Measurements from ENCODE around the gene STK35.

Gene STK35

DNA sequence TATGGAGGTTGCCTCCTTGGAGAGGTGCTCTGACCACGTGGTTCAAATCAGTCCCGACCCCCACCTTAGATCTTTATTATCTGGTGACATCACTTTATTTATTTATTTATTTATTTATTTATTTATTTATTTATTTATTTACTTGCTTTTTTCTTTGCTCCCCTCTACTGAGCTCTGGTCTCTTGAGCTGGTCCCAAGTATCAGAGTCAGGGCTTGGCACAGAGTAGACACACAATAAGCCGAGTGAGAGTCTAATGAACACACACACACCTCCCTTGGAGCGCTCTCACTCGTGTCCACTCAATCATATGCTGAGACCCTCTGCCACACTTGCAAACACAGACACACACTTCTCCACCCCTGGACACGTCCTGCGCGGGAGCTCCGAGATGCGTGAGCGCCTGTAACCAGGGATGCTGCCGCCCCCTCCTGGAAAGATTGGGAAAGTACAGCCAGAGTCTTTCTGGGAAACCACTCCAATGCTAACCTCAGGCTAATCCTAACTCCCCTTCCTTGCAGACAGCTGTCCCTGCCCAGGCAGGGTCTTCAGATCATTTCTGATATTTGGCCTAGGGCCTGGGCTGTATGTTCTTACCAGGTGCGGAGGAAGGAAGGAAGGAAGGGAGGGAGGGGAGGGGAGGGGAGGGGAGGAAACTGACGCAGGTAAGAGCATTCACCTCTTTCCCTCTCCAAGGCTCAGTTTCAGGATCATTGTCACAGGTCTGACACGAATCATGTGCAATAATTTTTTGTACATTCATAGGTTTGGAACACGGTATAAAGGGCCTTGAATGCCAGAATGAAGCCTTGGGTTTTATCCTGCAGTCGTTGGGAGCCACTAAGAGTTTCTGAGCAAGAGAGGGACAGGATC, 70.9 kb downstream of the STK35 start:
- Histone ChIP-seq H2AFZ (ENCODE audit: low read depth, low read length) (no peak overlapping the region), H3K36me3 (ENCODE audit: insufficient read depth, low read length) (no peaks in the 10 kb centered on the region), H3K4me2 (ENCODE audit: insufficient read depth, low read length) (no peak overlapping the region; the same call in 1 of the 2 replicates), H3K9me3 (ENCODE audit: insufficient read depth, low read length, severe bottlenecking) (no peaks in the 10 kb centered on the region), H3K27ac (ENCODE audit: low read length) (no peak overlapping the region), H3K4me1 (ENCODE audit: insufficient read depth, low read length) (peaks cover 3% of the 10 kb centered on the region; the same call in 1 of the 2 replicates), H3K27me3 (ENCODE audit: insufficient read depth, low read length, poor library complexity) (no peaks in the 10 kb centered on the region), H3K79me2 (ENCODE audit: insufficient read depth, low read length) (no peaks in the 10 kb centered on the region), H4K20me1 (ENCODE audit: insufficient read depth, low read length) (peaks cover 19% of the 10 kb centered on the region), H3K4me3 (ENCODE audit: low read depth in 1 of 2, low read length in 2 of 2) (no peak overlapping the region), H3K9ac (ENCODE audit: low read depth, low read length) (no peak overlapping the region)
- DNase-seq = peak; percentile 66
- ATAC-seq (ENCODE audit: insufficient read depth, low read depth) = peak; percentile 77
- TF ChIP-seq, protein P1, sequence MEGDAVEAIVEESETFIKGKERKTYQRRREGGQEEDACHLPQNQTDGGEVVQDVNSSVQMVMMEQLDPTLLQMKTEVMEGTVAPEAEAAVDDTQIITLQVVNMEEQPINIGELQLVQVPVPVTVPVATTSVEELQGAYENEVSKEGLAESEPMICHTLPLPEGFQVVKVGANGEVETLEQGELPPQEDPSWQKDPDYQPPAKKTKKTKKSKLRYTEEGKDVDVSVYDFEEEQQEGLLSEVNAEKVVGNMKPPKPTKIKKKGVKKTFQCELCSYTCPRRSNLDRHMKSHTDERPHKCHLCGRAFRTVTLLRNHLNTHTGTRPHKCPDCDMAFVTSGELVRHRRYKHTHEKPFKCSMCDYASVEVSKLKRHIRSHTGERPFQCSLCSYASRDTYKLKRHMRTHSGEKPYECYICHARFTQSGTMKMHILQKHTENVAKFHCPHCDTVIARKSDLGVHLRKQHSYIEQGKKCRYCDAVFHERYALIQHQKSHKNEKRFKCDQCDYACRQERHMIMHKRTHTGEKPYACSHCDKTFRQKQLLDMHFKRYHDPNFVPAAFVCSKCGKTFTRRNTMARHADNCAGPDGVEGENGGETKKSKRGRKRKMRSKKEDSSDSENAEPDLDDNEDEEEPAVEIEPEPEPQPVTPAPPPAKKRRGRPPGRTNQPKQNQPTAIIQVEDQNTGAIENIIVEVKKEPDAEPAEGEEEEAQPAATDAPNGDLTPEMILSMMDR (IDR thresholded peaks at IDR 0.05; ENCODE audit: borderline replicate concordance, extremely low read depth, low read length, poor library complexity, severe bottlenecking) = peak; percentile 100
- no peak for TF ChIP-seq EZH2 (IDR thresholded peaks at IDR 0.05; ENCODE audit: borderline replicate concordance, low read depth, low read length, severe bottlenecking)

DNA sequence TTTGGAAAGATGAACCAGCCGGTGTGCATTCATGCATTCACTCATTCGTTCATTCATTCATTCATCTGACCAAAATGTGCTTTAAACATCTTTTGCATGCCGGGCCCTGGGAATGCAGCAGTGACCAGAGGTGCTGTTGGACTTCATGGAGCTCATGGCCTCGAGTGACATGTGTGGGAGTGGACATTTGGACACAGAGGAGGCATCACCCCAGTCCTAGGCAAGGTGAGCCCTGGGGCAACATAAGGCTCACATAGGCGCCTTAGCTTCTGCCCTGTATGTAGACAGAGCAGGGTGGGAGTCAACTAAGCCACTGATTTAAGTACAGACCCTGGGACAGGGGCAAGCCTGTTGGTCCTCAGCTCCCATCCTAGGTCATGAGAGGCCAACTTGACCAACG, 71.6 kb downstream of the STK35 start:
- TF ChIP-seq, protein P1 (IDR thresholded peaks at IDR 0.05; ENCODE audit: borderline replicate concordance, extremely low read depth, low read length, poor library complexity, severe bottlenecking) = no peak
- no peak for TF ChIP-seq EZH2 (IDR thresholded peaks at IDR 0.05; ENCODE audit: borderline replicate concordance, low read depth, low read length, severe bottlenecking)
- ATAC-seq (ENCODE audit: insufficient read depth, low read depth) (no peak), DNase-seq (no peak)
- no peaks in the 10 kb centered on the region for H3K36me3 ChIP-seq (ENCODE audit: insufficient read depth, low read length)
- H3K9me3 ChIP-seq (ENCODE audit: insufficient read depth, low read length, severe bottlenecking) = no peaks in the 10 kb centered on the region
- H3K79me2 ChIP-seq (ENCODE audit: insufficient read depth, low read length) = no peaks in the 10 kb centered on the region
- no peak overlapping the region for H2AFZ ChIP-seq (ENCODE audit: low read depth, low read length)
- H3K27ac ChIP-seq (ENCODE audit: low read length) = no peak overlapping the region
- no peak overlapping the region for H3K4me3 ChIP-seq (ENCODE audit: low read depth in 1 of 2, low read length in 2 of 2)
- peaks cover 19% of the 10 kb centered on the region for H4K20me1 ChIP-seq (ENCODE audit: insufficient read depth, low read length)
- no peak overlapping the region for H3K4me2 ChIP-seq (ENCODE audit: insufficient read depth, low read length)
- H3K4me1 ChIP-seq (ENCODE audit: insufficient read depth, low read length) = peaks cover 3% of the 10 kb centered on the region; the same call in 1 of the 2 replicates
- no peak overlapping the region for H3K9ac ChIP-seq (ENCODE audit: low read depth, low read length)
- no peaks in the 10 kb centered on the region for H3K27me3 ChIP-seq (ENCODE audit: insufficient read depth, low read length, poor library complexity)

DNA sequence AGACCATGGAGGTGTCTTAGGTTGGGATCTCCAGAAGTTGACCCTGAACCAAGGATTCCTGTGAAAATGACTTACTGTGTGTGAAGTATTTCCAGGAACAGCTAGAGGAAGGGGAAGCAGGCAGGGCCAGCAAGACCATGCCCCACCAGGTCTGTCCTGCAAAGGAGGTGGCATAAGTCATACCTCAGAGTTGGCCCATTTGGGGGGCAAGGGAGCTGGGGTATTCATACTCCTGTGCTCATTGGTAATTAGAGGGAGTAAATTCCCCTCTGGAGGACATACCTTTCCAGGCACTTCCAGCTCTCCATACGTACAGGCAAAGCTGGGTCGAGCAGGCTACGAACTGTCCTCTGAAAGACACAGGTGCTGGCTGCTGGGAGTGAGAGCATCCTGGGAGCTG, 72.4 kb downstream of the STK35 start:
- Histone ChIP-seq H3K4me1 (ENCODE audit: insufficient read depth, low read length) (peaks cover 3% of the 10 kb centered on the region; the same call in 1 of the 2 replicates), H3K9me3 (ENCODE audit: insufficient read depth, low read length, severe bottlenecking) (no peaks in the 10 kb centered on the region), H3K36me3 (ENCODE audit: insufficient read depth, low read length) (no peaks in the 10 kb centered on the region), H3K4me2 (ENCODE audit: insufficient read depth, low read length) (no peak overlapping the region), H3K79me2 (ENCODE audit: insufficient read depth, low read length) (no peaks in the 10 kb centered on the region), H4K20me1 (ENCODE audit: insufficient read depth, low read length) (peaks cover 19% of the 10 kb centered on the region), H3K9ac (ENCODE audit: low read depth, low read length) (no peak overlapping the region), H3K27ac (ENCODE audit: low read length) (no peak overlapping the region), H3K4me3 (ENCODE audit: low read depth in 1 of 2, low read length in 2 of 2) (no peak overlapping the region), H3K27me3 (ENCODE audit: insufficient read depth, low read length, poor library complexity) (no peaks in the 10 kb centered on the region), H2AFZ (ENCODE audit: low read depth, low read length) (no peak overlapping the region)
- ATAC-seq (ENCODE audit: insufficient read depth, low read depth) (no peak), DNase-seq (no peak)
- TF ChIP-seq, protein P1 (IDR thresholded peaks at IDR 0.05; ENCODE audit: borderline replicate concordance, extremely low read depth, low read length, poor library complexity, severe bottlenecking) = no peak
- TF ChIP-seq EZH2 (IDR thresholded peaks at IDR 0.05; ENCODE audit: borderline replicate concordance, low read depth, low read length, severe bottlenecking) = no peak
